Measurements from ENCODE around the gene APBA3. TPM values are rescaled to one million over a fixed set of nuclear protein-coding genes. Genes with fewer than 3 reads are reported as not detected.

The APBA3 gene
- total RNA-seq, 4 donors from 2014 or later = 28.5 to 48.1 (median 41.8) TPM

DNA sequence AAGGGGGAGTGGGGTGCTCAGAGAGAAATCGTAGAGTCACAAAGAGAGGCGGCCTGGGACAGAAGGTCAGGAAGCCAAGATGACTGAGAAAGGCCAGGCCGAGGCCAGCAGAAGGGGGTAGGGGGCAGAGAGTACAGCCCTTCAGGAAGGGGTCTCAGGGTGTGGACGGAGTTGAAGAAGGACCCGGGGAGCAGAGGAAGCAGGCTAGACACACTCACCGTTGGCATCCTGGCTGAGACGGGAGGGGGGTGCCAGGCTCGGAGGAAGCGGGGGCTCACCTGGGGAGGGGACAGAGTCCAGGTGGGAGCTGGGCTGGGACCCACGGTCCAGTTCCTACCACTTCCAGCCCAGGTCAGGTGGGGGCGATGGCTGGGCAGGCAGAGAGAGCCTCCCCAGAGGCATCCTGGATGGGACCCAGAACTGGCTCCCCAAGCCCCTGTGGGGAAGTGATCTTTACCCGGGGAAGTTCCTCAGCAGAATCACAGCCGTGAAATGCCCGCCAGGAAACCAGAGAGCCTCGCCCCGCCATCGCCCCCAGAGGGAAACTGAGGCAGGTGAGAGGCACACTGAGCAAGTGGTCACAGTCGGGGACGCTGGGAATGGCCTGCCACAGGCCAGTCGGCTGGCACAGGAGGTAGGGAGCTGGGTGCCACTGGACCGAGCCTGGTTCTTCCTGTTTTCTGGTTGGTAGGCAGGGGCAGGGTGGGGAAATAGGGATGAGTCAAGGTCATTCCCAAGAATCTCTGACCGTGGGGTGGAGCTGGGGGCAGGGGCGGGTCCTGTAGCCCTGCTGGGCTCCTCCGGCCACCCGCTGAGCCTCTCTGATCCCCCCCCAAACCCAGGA lies 23.3 kb upstream of the APBA3 start:
- Histone ChIP-seq H3K36me3 (no peaks in the 10 kb centered on the region), H3K27me3 (no peaks in the 10 kb centered on the region), H3K4me3 (peak overlapping the region; percentile 26 to 60 (median 54)), H3K27ac (no peak overlapping the region), H3K9me3 (peaks cover 0 to 23% (median 10%) of the 10 kb centered on the region in 4 donors), H3K4me1 (peaks cover 0 to 12% (median 4%) of the 10 kb centered on the region in 4 donors)
- no peak for TF ChIP-seq POLR2A (IDR thresholded peaks at IDR 0.05)
- TF ChIP-seq, protein P1, sequence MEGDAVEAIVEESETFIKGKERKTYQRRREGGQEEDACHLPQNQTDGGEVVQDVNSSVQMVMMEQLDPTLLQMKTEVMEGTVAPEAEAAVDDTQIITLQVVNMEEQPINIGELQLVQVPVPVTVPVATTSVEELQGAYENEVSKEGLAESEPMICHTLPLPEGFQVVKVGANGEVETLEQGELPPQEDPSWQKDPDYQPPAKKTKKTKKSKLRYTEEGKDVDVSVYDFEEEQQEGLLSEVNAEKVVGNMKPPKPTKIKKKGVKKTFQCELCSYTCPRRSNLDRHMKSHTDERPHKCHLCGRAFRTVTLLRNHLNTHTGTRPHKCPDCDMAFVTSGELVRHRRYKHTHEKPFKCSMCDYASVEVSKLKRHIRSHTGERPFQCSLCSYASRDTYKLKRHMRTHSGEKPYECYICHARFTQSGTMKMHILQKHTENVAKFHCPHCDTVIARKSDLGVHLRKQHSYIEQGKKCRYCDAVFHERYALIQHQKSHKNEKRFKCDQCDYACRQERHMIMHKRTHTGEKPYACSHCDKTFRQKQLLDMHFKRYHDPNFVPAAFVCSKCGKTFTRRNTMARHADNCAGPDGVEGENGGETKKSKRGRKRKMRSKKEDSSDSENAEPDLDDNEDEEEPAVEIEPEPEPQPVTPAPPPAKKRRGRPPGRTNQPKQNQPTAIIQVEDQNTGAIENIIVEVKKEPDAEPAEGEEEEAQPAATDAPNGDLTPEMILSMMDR (IDR thresholded peaks at IDR 0.05) = no peak
- no peak for DNase-seq

DNA sequence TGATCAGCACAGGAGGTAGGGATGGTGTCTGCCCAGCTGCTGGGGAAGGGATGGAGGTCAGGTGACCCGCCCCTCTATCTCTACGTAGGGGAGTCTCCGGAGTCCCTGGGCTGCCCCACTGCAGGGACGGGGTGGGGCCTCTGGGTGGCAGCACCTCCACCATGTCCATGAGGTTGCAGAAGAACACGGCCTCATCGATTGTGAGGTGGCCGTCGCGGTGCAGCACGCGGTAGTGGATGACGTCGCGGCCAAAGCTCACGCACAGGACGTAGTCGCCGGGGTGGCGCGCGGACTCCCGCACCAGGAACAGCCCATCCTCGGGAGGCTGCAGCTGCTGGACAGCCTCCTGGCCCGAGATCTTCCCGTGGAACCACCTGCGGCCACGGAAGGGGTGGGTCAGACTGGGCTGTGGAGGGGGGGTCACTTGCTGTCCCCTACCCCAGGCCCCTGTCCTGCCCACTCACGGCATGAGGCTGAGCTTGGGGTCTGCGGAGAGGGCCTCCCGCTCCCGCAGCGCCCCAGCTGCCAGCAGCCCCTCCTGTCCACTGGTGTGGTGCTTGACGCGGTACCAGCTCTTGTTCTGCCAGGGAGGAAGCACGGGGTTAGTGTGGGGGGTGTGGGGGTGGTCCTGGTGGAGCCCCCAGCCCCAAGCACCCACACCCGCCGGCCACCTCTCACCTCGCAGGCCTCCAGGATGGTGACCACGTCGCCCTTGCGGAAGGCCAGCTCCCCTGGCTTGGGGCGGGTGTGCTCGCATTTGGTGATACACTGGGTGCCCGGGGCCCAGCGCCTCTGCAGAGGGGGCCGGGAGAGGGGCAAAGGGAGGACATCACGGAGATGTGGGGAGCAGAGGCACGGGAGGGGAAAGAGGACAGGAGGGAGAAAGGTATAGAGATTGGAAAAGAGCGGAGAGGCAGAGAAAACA lies 22.4 kb upstream of the APBA3 start:
- Histone ChIP-seq H3K36me3 (no peaks in the 10 kb centered on the region), H3K27me3 (no peaks in the 10 kb centered on the region), H3K27ac (no peak overlapping the region), H3K4me3 (no peak overlapping the region), H3K4me1 (peaks cover 0 to 12% (median 4%) of the 10 kb centered on the region in 4 donors), H3K9me3 (peaks cover 0 to 23% (median 10%) of the 10 kb centered on the region in 4 donors)
- TF ChIP-seq POLR2A (IDR thresholded peaks at IDR 0.05) = no peak
- TF ChIP-seq, protein P1 (IDR thresholded peaks at IDR 0.05) = peak in 2 of 6 experiments; percentile 26 to 31
- DNase-seq = no peak

DNA sequence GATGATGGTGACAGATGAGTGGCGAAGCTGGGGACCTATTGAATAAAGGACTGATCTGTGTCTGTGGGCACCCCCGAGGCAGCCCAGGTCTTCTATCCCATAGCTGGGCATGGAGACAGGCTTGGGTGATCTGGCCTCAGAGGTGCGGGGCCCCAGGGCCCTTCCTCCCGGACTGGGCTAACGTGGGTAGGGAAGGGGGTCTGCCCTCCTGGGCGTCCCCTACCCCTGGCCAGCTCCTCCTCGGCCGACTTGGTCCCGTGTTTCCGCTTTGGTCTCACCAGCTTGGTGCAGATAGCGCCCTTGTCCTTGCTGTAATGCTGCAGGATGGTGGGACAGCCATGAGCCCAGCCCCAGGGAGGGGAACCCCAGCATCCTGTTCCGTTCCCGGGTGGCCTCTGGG lies 21.4 kb upstream of the APBA3 start:
- Histone ChIP-seq H3K27ac (no peak overlapping the region), H3K27me3 (no peaks in the 10 kb centered on the region), H3K4me3 (no peak overlapping the region), H3K36me3 (no peaks in the 10 kb centered on the region), H3K9me3 (peaks cover 0 to 23% (median 10%) of the 10 kb centered on the region in 4 donors), H3K4me1 (peaks cover 0 to 12% (median 4%) of the 10 kb centered on the region in 4 donors)
- TF ChIP-seq, protein P1 (IDR thresholded peaks at IDR 0.05) = no peak
- TF ChIP-seq POLR2A (IDR thresholded peaks at IDR 0.05) = no peak
- DNase-seq = no peak

DNA sequence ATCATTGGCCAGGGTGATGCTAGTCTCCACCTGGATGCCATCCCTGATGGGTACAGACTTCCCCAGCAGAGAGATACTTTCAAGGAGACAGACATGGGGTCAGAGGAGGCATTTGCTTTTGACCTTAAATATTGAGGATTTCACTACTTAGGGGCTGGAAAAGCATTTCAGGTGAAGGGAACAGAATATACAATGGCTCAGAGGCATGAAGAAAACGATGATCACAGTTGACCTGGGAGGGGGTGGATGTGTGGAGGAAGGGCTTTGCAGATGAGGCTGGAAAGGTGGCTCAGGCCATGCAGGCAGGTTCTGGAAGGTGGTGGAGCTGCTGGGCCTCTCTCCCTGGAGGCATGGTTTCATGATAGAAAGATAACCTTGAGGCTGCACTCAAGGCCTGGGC lies 20.8 kb upstream of the APBA3 start:
- no peak for DNase-seq
- TF ChIP-seq POLR2A (IDR thresholded peaks at IDR 0.05) = no peak
- TF ChIP-seq, protein P1 (IDR thresholded peaks at IDR 0.05) = no peak
- Histone ChIP-seq H3K4me3 (no peak overlapping the region), H3K27ac (no peak overlapping the region), H3K27me3 (no peaks in the 10 kb centered on the region), H3K9me3 (peaks cover 0 to 23% (median 10%) of the 10 kb centered on the region in 4 donors), H3K36me3 (no peaks in the 10 kb centered on the region), H3K4me1 (peaks cover 0 to 12% (median 4%) of the 10 kb centered on the region in 4 donors)

DNA sequence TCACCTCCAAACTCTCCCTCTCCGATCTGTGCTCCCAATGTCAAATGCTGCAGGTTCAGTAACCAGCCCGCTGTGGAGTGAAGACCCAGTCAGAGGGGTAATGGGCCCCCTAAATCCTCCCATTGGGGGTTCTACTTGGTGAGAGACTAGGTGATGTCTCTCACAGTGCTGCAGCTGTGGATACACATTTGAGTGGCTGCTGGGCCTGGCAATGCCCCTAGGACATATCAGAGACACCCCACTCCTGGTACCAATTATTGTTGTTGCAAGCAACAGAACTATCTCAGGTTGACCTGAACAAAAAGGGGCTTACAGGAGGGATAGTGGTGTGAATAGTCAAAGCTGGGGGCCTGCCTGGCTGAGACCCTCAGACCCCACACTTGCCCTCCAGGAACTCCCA lies 20.1 kb upstream of the APBA3 start:
- H3K27me3 ChIP-seq = no peaks in the 10 kb centered on the region
- H3K9me3 ChIP-seq = peaks cover 0 to 23% (median 10%) of the 10 kb centered on the region in 4 donors
- H3K27ac ChIP-seq = no peak overlapping the region
- DNase-seq = no peak
- peaks cover 0 to 12% (median 4%) of the 10 kb centered on the region in 4 donors for H3K4me1 ChIP-seq
- H3K36me3 ChIP-seq = no peaks in the 10 kb centered on the region
- no peak overlapping the region for H3K4me3 ChIP-seq
- TF ChIP-seq, protein P1 (IDR thresholded peaks at IDR 0.05) = no peak
- TF ChIP-seq POLR2A (IDR thresholded peaks at IDR 0.05) = no peak

All from Peyer's patch (tissue), 4 donors.